Dermis blood vessel endothelial cell (primary cell): ENCODE results near the gene RNFT2. TPM values are rescaled to one million over a fixed set of nuclear protein-coding genes. Genes with fewer than 3 reads are reported as not detected.
"Not testable (repeated sequence)": the region's sequence is repeated elsewhere in the genome, so short reads cannot be mapped to it uniquely, and the experiment has no call there.

ENCODE experiments used
- DNase-seq: peaks from one replicate; pipeline ENCODE4 v3.0.0; 2010
- total RNA-seq: library from RNA; depleted of rRNA; stranded (reverse); fragments of >200 nt; gene quantifications from 2 replicates; pipeline ENCODE4 v1.2.3, GENCODE V29; 2014

RNFT2 gene
- total RNA-seq, 1 donor from 2014 or later: 2.2 TPM

- DNase-seq: no peak
Measured at GRCh38 chr12:116745554-116745953, 7.4 kb downstream of the RNFT2 start.

- DNase-seq: no peak
Measured at GRCh38 chr12:116749884-116750283, 11.8 kb downstream of the RNFT2 start.

- no peak for DNase-seq
Measured at GRCh38 chr12:116750298-116750697, 12.2 kb downstream of the RNFT2 start.

GRCh38 chr12:116754097-116754496, 16.0 kb downstream of the RNFT2 start:
- DNase-seq: not testable (repeated sequence)

- not testable (repeated sequence) for DNase-seq
Measured at GRCh38 chr12:116754783-116755182, 16.7 kb downstream of the RNFT2 start.

GRCh38 chr12:116759783-116760621, 21.9 kb downstream of the RNFT2 start:
- no peak for DNase-seq

- no peak for DNase-seq
Measured at GRCh38 chr12:116760622-116761020, 22.5 kb downstream of the RNFT2 start.

GRCh38 chr12:116761499-116761898, 23.4 kb downstream of the RNFT2 start:
- DNase-seq: no peak

GRCh38 chr12:116765271-116765670, 27.2 kb downstream of the RNFT2 start:
- no peak for DNase-seq

GRCh38 chr12:116766285-116766684, 28.2 kb downstream of the RNFT2 start:
- no peak for DNase-seq

GRCh38 chr12:116766746-116767145, 28.6 kb downstream of the RNFT2 start:
- no peak for DNase-seq

GRCh38 chr12:116771651-116772050, 33.5 kb downstream of the RNFT2 start:
- peak; percentile 75 for DNase-seq

GRCh38 chr12:116773276-116773731, 35.2 kb downstream of the RNFT2 start:
- peak; percentile 90 for DNase-seq

- no peak for DNase-seq
Measured at GRCh38 chr12:116774020-116774419, 35.9 kb downstream of the RNFT2 start.

- DNase-seq: no peak
Measured at GRCh38 chr12:116777245-116777644, 39.1 kb downstream of the RNFT2 start.

- DNase-seq: no peak
Measured at GRCh38 chr12:116779597-116779996, 41.5 kb downstream of the RNFT2 start.

- no peak for DNase-seq
Measured at GRCh38 chr12:116780942-116781341, 42.8 kb downstream of the RNFT2 start.

GRCh38 chr12:116783525-116784237, 45.6 kb downstream of the RNFT2 start:
- DNase-seq: no peak

GRCh38 chr12:116784238-116784612, 46.1 kb downstream of the RNFT2 start:
- no peak for DNase-seq

- DNase-seq: not testable (repeated sequence)
Measured at GRCh38 chr12:116789562-116789961, 51.4 kb downstream of the RNFT2 start.

GRCh38 chr12:116790066-116790465, 52.0 kb downstream of the RNFT2 start:
- no peak for DNase-seq

- DNase-seq: no peak
Measured at GRCh38 chr12:116792403-116792802, 54.3 kb downstream of the RNFT2 start.

GRCh38 chr12:116794725-116795124, 56.6 kb downstream of the RNFT2 start:
- DNase-seq: no peak

GRCh38 chr12:116797885-116798284, 59.8 kb downstream of the RNFT2 start:
- no peak for DNase-seq
